ENCODE results near the gene AFAP1.

The AFAP1 gene

GRCh38 chr4:7831858-7832730 is 107.6 kb downstream of the AFAP1 start:
- no peak for DNase-seq

GRCh38 chr4:7831330-7831729 is 108.3 kb downstream of the AFAP1 start:
- DNase-seq: peak; percentile 51

- no peak for DNase-seq
These were observed 108.9 kb downstream of the AFAP1 start for GRCh38 chr4:7830747-7831146.

- no peak for DNase-seq
These were observed 109.7 kb downstream of the AFAP1 start for GRCh38 chr4:7829652-7830580.

GRCh38 chr4:7828793-7829301 is 110.8 kb downstream of the AFAP1 start:
- DNase-seq: no peak

- no peak for DNase-seq
These were observed 111.5 kb downstream of the AFAP1 start for GRCh38 chr4:7828011-7828720.

GRCh38 chr4:7827566-7827965 is 112.1 kb downstream of the AFAP1 start:
- no peak for DNase-seq

- DNase-seq: no peak
These were observed 112.8 kb downstream of the AFAP1 start for GRCh38 chr4:7826909-7827306.

- no peak for DNase-seq
These were observed 113.3 kb downstream of the AFAP1 start for GRCh38 chr4:7826176-7826908.

- DNase-seq: no peak
These were observed 115.4 kb downstream of the AFAP1 start for GRCh38 chr4:7824218-7824617.

GRCh38 chr4:7823416-7823824 is 116.2 kb downstream of the AFAP1 start:
- peak; percentile 31 for DNase-seq

GRCh38 chr4:7822877-7823276 is 116.8 kb downstream of the AFAP1 start:
- no peak for DNase-seq

- DNase-seq: no peak
These were observed 117.5 kb downstream of the AFAP1 start for GRCh38 chr4:7822137-7822505.

- no peak for DNase-seq
These were observed 118.2 kb downstream of the AFAP1 start for GRCh38 chr4:7821245-7822136.

- DNase-seq: no peak
These were observed 119.4 kb downstream of the AFAP1 start for GRCh38 chr4:7820031-7820818.

- no peak for DNase-seq
These were observed 120.2 kb downstream of the AFAP1 start for GRCh38 chr4:7819446-7819845.

GRCh38 chr4:7818399-7818911 is 121.2 kb downstream of the AFAP1 start:
- DNase-seq: peak; percentile 81

GRCh38 chr4:7817877-7818398 is 121.7 kb downstream of the AFAP1 start:
- DNase-seq: no peak

- no peak for DNase-seq
These were observed 122.9 kb downstream of the AFAP1 start for GRCh38 chr4:7816771-7817170.

- DNase-seq: no peak
These were observed 123.7 kb downstream of the AFAP1 start for GRCh38 chr4:7815981-7816380.

Data from NCI-H2171 (cell line).